Measurements from ENCODE around the gene PIAS1.

DNA sequence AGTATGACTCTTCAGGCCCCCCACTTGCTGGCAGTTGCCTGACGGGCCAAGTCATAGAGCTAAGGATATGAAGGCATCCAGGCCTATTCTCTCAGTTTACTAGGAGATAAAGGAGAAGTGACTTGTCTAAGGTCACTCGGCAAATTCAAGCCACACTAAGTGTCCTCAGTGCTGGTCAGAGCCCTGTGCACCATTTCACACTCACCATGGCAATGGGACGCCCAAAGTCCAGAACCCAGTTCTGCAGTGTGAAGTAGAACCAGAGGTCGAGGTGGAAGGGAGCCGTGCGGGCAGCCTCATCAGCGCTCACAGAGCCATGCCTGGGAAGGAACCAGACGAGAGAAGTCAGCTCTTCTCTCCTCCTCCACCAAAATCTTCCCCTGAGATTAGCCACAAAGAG is 164.2 kb downstream of the PIAS1 start:
- TF ChIP-seq, protein P1, sequence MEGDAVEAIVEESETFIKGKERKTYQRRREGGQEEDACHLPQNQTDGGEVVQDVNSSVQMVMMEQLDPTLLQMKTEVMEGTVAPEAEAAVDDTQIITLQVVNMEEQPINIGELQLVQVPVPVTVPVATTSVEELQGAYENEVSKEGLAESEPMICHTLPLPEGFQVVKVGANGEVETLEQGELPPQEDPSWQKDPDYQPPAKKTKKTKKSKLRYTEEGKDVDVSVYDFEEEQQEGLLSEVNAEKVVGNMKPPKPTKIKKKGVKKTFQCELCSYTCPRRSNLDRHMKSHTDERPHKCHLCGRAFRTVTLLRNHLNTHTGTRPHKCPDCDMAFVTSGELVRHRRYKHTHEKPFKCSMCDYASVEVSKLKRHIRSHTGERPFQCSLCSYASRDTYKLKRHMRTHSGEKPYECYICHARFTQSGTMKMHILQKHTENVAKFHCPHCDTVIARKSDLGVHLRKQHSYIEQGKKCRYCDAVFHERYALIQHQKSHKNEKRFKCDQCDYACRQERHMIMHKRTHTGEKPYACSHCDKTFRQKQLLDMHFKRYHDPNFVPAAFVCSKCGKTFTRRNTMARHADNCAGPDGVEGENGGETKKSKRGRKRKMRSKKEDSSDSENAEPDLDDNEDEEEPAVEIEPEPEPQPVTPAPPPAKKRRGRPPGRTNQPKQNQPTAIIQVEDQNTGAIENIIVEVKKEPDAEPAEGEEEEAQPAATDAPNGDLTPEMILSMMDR (conservative IDR thresholded peaks at IDR 0.05; ENCODE audit: low read length): no peak
- TF ChIP-seq EZH2phosphoT487 (IDR thresholded peaks at IDR 0.05; ENCODE audit: borderline replicate concordance, low read depth, low read length): no peak
